GM06990 (cell line): ENCODE measurements around the gene SLC26A6.

Experiments used
- DNase-seq: peaks from one replicate; pipeline ENCODE4 v3.0.0-alpha.2; 2011; ENCODE audit not compliant: insufficient read length; ENCODE audit errors: extremely low read depth
- H3K27me3 ChIP-seq: replicated peaks from 2 replicates; pipeline ENCODE4 v1.6.0; 2011; ENCODE audit warnings: low read length; ENCODE audit not compliant: control insufficient read depth, insufficient read depth
- H3K36me3 ChIP-seq: 2 replicates; pipeline ENCODE4 v1.5.1; 2011; ENCODE audit warnings: low read length; ENCODE audit not compliant: control insufficient read depth, insufficient read depth
- H3K4me3 ChIP-seq: replicated peaks from 2 replicates; pipeline ENCODE4 v1.5.1; 2011; ENCODE audit warnings: low read depth, mild to moderate bottlenecking, control low read depth, low read length
- CTCF ChIP-seq: IDR thresholded peaks from 2 replicates; pipeline ENCODE4 v1.5.1; 2011; ENCODE audit warnings: low read length, control low read depth, mild to moderate bottlenecking, inconsistent platforms; ENCODE audit not compliant: insufficient read depth, poor library complexity, severe bottlenecking

Gene SLC26A6

GRCh38 chr3:48628277-48629017 lies 6.8 kb downstream of the SLC26A6 start:
- DNase-seq: no peak
- Histone ChIP-seq H3K4me3 (no peak overlapping the region), H3K27me3 (no peaks in the 10 kb centered on the region), H3K36me3 (peaks cover 25% of the 10 kb centered on the region)
- no peak for TF ChIP-seq CTCF

- no peak for TF ChIP-seq CTCF
- Histone ChIP-seq H3K4me3 (no peak overlapping the region), H3K27me3 (no peaks in the 10 kb centered on the region), H3K36me3 (peaks cover 14% of the 10 kb centered on the region)
- DNase-seq: no peak
Measured at GRCh38 chr3:48625600-48625999, 9.7 kb downstream of the SLC26A6 start.

- Histone ChIP-seq H3K4me3 (no peak overlapping the region), H3K36me3 (peaks cover 11% of the 10 kb centered on the region), H3K27me3 (no peaks in the 10 kb centered on the region)
- no peak for TF ChIP-seq CTCF
- DNase-seq: no peak
Measured at GRCh38 chr3:48624767-48625166, 10.5 kb downstream of the SLC26A6 start.

- DNase-seq: no peak
- no peaks in the 10 kb centered on the region for H3K27me3 ChIP-seq
- no peak overlapping the region for H3K4me3 ChIP-seq
- no peak for TF ChIP-seq CTCF
- peaks cover 8% of the 10 kb centered on the region for H3K36me3 ChIP-seq
Measured at GRCh38 chr3:48623851-48624547, 11.3 kb downstream of the SLC26A6 start.

- H3K4me3 ChIP-seq: no peak within 1 kb of the TSS
- H3K27me3 ChIP-seq: no peaks in the 10 kb centered on the region
- no peak for DNase-seq
- TF ChIP-seq CTCF: no peak
- H3K36me3 ChIP-seq: peaks cover 6% of the 10 kb centered on the region
Measured at GRCh38 chr3:48621461-48621869, 13.8 kb downstream of the SLC26A6 start, which contains the start of gene TMEM89. TMEM89 (minus strand) TSS chr3:48621769; CDS start chr3:48621756, 13 bp downstream.
